Caco-2 (cell line): Measurements from ENCODE around the gene PCED1B. TPM values are rescaled to one million over a fixed set of nuclear protein-coding genes. Genes with fewer than 3 reads are reported as not detected.

Source experiments
- BruUV-seq: library from RNA; stranded (reverse); fragments of 400-500 nt; replicated peaks from 2 replicates; lab custom pipeline; 2021; lab: Mats Ljungman, UMichigan
- CTCF ChIA-PET: fragments of 300-600 bp; sonication (Branson Sonifier 250); formaldehyde crosslinking; loops from one replicate; lab custom pipeline; 2022; ENCODE audit warnings: antibody characterized with exemption; lab: Charles Lee
- POLR2A ChIA-PET: fragments of 300-600 bp; sonication (Branson Sonifier 250); formaldehyde crosslinking; loops from one replicate; lab custom pipeline; 2022; ENCODE audit warnings: antibody characterized with exemption; lab: Charles Lee
- DNase-seq, 2 experiments: peaks; one replicate each; pipeline versions ENCODE4 v3.0.0 to v3.0.0-alpha.2; 2020 to 2022
- H3K27me3 ChIP-seq: replicated peaks from 2 replicates; pipeline ENCODE4 v1.6.0; 2011; ENCODE audit warnings: low read length; ENCODE audit not compliant: control insufficient read depth, insufficient read depth
- H3K36me3 ChIP-seq: 2 replicates; pipeline ENCODE4 v1.5.1; 2011; ENCODE audit warnings: low read length; ENCODE audit not compliant: control insufficient read depth, insufficient read depth
- H3K4me1 ChIP-seq: fragments of 250-450 bp; sonication (Bioruptor Pico); 2 replicates; pipeline ENCODE4 v1.5.1; 2020; ENCODE audit warnings: mild to moderate bottlenecking
- H3K4me3 ChIP-seq: 2 replicates; pipeline ENCODE4 v1.5.1; 2011; ENCODE audit warnings: low read depth, mild to moderate bottlenecking, control low read depth, low read length
- H3K9me3 ChIP-seq: fragments of 250-450 bp; sonication (Bioruptor Pico); 2 replicates; pipeline ENCODE4 v1.5.1; 2020; ENCODE audit warnings: mild to moderate bottlenecking, moderate library complexity
- H3K27ac Mint-ChIP-seq: one replicate; pipeline ENCODE4 v1.8.0; 2022; ENCODE audit warnings: mixed read lengths; ENCODE audit not compliant: unreplicated experiment
- H3K27me3 Mint-ChIP-seq: one replicate; pipeline ENCODE4 v1.8.0; 2022; ENCODE audit warnings: mixed read lengths; ENCODE audit not compliant: insufficient read depth, unreplicated experiment
- H3K36me3 Mint-ChIP-seq: one replicate; pipeline ENCODE4 v1.8.0; 2022; ENCODE audit warnings: mild to moderate bottlenecking, mixed read lengths; ENCODE audit not compliant: insufficient read depth, unreplicated experiment
- H3K4me1 Mint-ChIP-seq: one replicate; pipeline ENCODE4 v1.8.0; 2022; ENCODE audit warnings: low read depth, mixed read lengths; ENCODE audit not compliant: unreplicated experiment
- H3K4me3 Mint-ChIP-seq: one replicate; pipeline ENCODE4 v1.8.0; 2022; ENCODE audit warnings: mild to moderate bottlenecking, moderate library complexity, mixed read lengths; ENCODE audit not compliant: unreplicated experiment
- H3K9me3 Mint-ChIP-seq: one replicate; pipeline ENCODE4 v1.8.0; 2022; ENCODE audit warnings: mixed read lengths; ENCODE audit not compliant: unreplicated experiment
- CTCF ChIP-seq, 2 experiments: fragments of 200-600 bp in 1 of 2; IDR thresholded peaks; 1 replicate in 1 of 2; 2 replicates in 1 of 2; pipeline versions ENCODE4 v1.5.1 to v1.8.0; 2011 to 2022; ENCODE audit warnings: antibody characterized with exemption in 1 of 2, control low read depth in 1 of 2, inconsistent platforms in 1 of 2, low read depth in 1 of 2, low read length in 1 of 2, mild to moderate bottlenecking in 1 of 2, moderate library complexity in 1 of 2; ENCODE audit not compliant: insufficient read depth in 1 of 2, severe bottlenecking in 1 of 2, unreplicated experiment in 1 of 2
- intact Hi-C: fragments of 100-400 bp; cut with micrococcal nuclease; formaldehyde crosslinking; loops from one replicate; pipeline ENCODE4 v1.10.0; 2022; ENCODE audit not compliant: unreplicated experiment
- total RNA-seq: library from RNA; stranded (reverse); gene quantifications from 2 replicates; pipeline ENCODE4 v1.2.3, GENCODE V29; 2022

PCED1B gene
- total RNA-seq, 1 experiment from 2014 or later = 7.0 TPM

- peaks cover 6% of the 10 kb centered on the region for H3K36me3 Mint-ChIP-seq
- Histone ChIP-seq H3K4me1 (no peaks in the 10 kb centered on the region), H3K4me3 (no peak overlapping the region), H3K27me3 (no peaks in the 10 kb centered on the region), H3K9me3 (no peaks in the 10 kb centered on the region), H3K36me3 (no peaks in the 10 kb centered on the region)
- no peak overlapping the region for H3K4me3 Mint-ChIP-seq
- TF ChIP-seq CTCF (IDR thresholded peaks at IDR 0.05; ENCODE audit: insufficient read depth in 1 of 2, low read depth in 1 of 2, low read length in 1 of 2, severe bottlenecking in 1 of 2, unreplicated experiment in 1 of 2) = peak; percentile 56 to 57
- no TSS peak for BruUV-seq
- DNase-seq = peak; percentile 46 to 47
- H3K27me3 Mint-ChIP-seq = peaks cover 3% of the 10 kb centered on the region
- intact Hi-C loops = loop anchor here (1.0 kb wide), 1 partner anchor 39 kb away; no protein-coding TSS in a partner anchor
- CTCF ChIA-PET = interaction anchor here (0.6 to 4.6 kb wide), 6 partner anchors 11 to 949 kb away, joined by 3 to 59 read pairs (median 4); no protein-coding TSS in a partner anchor
- POLR2A ChIA-PET = no interaction called here
- no peaks in the 10 kb centered on the region for H3K4me1 Mint-ChIP-seq
- H3K27ac Mint-ChIP-seq = no peak overlapping the region
- no peaks in the 10 kb centered on the region for H3K9me3 Mint-ChIP-seq
Measured at GRCh38 chr12:47071241-47071852, 8.1 kb upstream of the PCED1B start.

- H3K4me1 ChIP-seq = no peaks in the 10 kb centered on the region
- intact Hi-C loops = no loop called here
- no peaks in the 10 kb centered on the region for H3K9me3 Mint-ChIP-seq
- BruUV-seq = no TSS peak
- no peak for DNase-seq
- no peak for TF ChIP-seq CTCF (IDR thresholded peaks at IDR 0.05; ENCODE audit: insufficient read depth in 1 of 2, low read depth in 1 of 2, low read length in 1 of 2, severe bottlenecking in 1 of 2, unreplicated experiment in 1 of 2)
- peaks cover 1% of the 10 kb centered on the region; the same call in 1 of the 2 replicates for H3K27me3 ChIP-seq
- H3K4me3 Mint-ChIP-seq = no peak overlapping the region
- no peak overlapping the region for H3K4me3 ChIP-seq
- no peaks in the 10 kb centered on the region for H3K36me3 ChIP-seq
- H3K27me3 Mint-ChIP-seq = peaks cover 3% of the 10 kb centered on the region
- ChIA-PET POLR2A (no interaction called here), CTCF (interaction anchor here (0.9 kb wide), 1 partner anchor 42 kb away, joined by 4 read pairs; no protein-coding TSS in a partner anchor)
- no peak overlapping the region for H3K27ac Mint-ChIP-seq
- no peaks in the 10 kb centered on the region for H3K9me3 ChIP-seq
- H3K4me1 Mint-ChIP-seq = peaks cover 1% of the 10 kb centered on the region
- H3K36me3 Mint-ChIP-seq = peaks cover under 1% of the 10 kb centered on the region
Measured at GRCh38 chr12:47073951-47074350, 5.5 kb upstream of the PCED1B start.

- Histone ChIP-seq H3K4me1 (no peaks in the 10 kb centered on the region), H3K27me3 (peaks cover 1% of the 10 kb centered on the region; the same call in 1 of the 2 replicates), H3K36me3 (no peaks in the 10 kb centered on the region), H3K9me3 (no peaks in the 10 kb centered on the region), H3K4me3 (no peak overlapping the region)
- peaks cover 7% of the 10 kb centered on the region for H3K4me1 Mint-ChIP-seq
- no peaks in the 10 kb centered on the region for H3K36me3 Mint-ChIP-seq
- no peak for DNase-seq
- POLR2A ChIA-PET = no interaction called here
- CTCF ChIA-PET = no interaction called here
- intact Hi-C loops = no loop called here
- no peaks in the 10 kb centered on the region for H3K9me3 Mint-ChIP-seq
- H3K27me3 Mint-ChIP-seq = peaks cover 7% of the 10 kb centered on the region
- no peak for TF ChIP-seq CTCF (IDR thresholded peaks at IDR 0.05; ENCODE audit: insufficient read depth in 1 of 2, low read depth in 1 of 2, low read length in 1 of 2, severe bottlenecking in 1 of 2, unreplicated experiment in 1 of 2)
- H3K27ac Mint-ChIP-seq = no peak overlapping the region
- no TSS peak for BruUV-seq
- H3K4me3 Mint-ChIP-seq = no peak overlapping the region
Measured at GRCh38 chr12:47074757-47075156, 4.7 kb upstream of the PCED1B start.
